Measurements from ENCODE around the gene SEC16A.

The SEC16A gene

DNA sequence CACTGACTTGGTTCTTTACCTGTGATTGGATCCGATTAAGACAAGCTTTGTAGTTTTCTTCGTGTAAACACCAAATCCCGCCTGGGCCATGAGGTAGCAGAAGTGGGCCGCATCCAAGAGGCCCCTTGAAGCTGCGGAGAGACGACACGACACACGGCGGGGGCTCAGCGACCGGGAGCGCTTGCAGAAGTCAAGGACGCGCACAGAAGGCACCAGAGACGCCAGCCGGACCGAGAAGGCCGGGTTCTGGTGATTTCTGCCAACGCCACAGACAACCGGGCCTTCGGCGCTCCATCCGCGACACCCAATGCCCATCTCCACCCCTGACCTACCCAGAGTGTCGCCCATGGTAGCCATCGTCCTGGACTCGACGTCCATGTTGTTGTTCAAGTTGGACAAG is 23.4 kb downstream of the SEC16A start:
- DNase-seq, result no peak

DNA sequence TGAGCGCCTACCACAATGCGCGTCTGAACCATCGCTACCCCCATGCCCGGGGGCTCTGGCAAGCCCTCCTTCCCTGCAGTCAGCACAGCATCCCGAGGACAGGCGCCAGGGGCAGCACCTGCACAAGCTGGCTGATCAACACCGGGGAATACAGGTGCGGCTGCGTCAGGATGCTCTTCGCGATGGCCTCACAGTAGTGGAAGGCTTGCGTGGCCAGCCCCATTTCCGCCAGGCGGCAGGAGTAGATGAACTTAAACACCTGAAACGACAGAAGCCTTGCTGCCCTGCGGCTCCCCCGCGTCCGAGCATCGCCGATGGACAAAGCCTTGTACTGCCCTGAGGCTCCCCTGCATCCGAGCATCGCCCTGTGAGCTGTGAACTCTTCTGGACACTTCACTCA is 25.5 kb downstream of the SEC16A start:
- no peak for DNase-seq

DNA sequence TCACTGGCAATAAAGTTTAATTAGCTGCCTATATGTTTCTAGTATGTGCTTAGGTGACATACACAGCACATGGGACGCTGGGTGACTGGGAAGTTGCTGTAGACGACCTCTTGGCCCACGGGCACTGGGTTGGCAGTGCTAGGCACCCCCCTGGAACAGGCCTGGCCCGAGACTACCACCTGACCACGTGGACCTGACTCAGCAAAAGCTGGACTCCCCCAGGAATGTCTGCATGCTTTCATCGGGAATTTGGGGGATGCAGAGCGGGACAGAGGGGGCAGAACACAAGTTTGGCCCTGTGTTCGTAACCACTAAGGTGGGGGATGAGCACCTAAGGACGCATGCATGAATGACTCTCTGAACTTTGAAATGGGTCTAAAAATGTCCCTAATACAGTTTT is 26.6 kb downstream of the SEC16A start:
- no peak for DNase-seq

- DNase-seq, result no peak
Measured at GRCh38 chr9:136455043-136456002, 27.5 kb downstream of the SEC16A start.

- DNase-seq, result no peak
Measured at GRCh38 chr9:136454026-136454796, 28.6 kb downstream of the SEC16A start.

DNA sequence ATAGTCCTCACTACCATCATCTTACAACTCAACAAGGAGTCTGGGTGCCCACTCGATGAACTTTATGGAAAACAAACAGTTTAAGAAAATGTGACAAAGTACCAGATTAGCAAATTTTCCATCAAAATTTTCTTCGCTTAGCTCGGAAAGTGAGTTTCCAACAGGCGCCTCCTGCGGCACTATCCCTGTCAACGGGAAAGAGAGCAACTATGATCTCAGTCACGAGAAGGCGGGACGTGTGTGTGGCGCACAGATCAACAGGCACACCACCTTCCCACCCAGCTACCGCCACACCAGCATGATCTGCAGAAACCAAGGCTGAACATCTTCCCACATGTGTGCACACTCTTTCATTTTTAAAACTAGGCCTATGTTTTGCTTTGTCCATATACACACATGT is 29.5 kb downstream of the SEC16A start:
- DNase-seq, result no peak

- DNase-seq, result no peak
Measured at GRCh38 chr9:136451221-136451877, 31.5 kb downstream of the SEC16A start.

DNA sequence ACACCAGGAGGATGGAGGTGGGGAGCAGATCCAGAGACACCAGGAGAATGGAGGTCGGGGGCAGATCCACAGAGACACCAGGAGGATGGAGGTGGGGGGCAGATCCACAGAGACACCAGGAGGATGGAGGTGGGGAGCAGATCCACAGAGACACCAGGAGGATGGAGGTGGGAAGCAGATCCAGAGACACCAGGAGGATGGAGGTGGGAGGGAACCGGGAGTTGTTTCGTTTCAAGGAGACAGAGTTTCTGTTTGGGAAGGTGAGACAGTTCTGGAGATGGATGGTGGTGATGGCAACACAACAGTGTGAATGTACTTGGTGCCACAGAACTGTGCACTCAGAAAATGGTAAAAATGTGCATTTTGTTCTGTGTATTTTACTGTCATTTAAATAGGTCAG is 34.2 kb downstream of the SEC16A start:
- DNase-seq, result no peak

DNA sequence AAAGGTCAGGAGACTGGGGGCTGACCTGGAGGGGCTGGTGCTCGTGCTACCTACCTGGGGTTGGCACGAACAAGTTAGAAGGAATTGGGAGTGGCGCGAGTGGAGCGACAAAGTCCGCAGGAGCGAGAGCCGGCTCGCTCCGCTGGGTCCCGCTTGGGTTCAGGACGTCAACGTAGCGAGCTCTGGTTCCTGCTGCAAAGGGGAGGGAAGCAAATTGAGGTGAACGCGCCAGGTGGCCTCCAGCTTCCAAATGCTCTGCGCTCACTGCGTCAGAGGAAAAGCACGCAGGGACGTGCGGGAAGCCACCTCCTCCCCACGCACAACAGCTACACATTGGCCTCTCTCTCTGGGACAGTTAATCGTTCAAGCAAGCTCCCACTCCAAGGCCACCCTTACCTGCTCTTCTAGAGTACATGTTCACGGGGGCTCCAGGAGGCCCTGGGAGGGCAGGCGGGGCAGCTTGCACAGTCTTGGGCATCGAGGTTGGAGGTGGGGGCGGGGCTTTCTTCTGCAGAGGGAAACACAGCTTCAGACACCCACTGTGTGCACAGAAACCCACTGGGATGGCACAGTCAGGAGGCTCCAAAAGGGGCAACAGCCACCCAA is 35.6 kb downstream of the SEC16A start:
- no peak for DNase-seq

DNA sequence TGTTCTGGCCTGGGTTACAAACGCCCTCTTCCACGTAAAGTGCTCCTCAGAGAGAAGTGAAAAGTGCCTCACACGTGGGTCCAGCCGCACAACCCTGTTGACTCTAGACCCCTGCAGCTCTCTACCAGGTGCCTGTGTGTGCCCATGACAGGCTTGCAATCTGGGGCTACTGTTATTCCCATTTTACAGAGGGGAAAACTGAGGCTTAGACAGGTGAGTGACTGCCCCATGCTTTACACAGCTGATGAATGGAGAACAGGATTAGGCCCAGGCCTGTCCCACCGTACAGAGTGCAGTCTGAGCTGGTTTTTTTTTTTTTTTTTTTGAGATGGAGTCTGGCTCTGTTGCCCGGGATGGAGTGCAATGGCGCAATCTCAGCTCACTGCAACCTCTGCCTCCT is 37.0 kb downstream of the SEC16A start:
- DNase-seq, result no peak

GRCh38 chr9:136444102-136444501 is 38.7 kb downstream of the SEC16A start:
- DNase-seq, result no peak

GRCh38 chr9:136443687-136444086 is 39.2 kb downstream of the SEC16A start:
- DNase-seq, result no peak

DNA sequence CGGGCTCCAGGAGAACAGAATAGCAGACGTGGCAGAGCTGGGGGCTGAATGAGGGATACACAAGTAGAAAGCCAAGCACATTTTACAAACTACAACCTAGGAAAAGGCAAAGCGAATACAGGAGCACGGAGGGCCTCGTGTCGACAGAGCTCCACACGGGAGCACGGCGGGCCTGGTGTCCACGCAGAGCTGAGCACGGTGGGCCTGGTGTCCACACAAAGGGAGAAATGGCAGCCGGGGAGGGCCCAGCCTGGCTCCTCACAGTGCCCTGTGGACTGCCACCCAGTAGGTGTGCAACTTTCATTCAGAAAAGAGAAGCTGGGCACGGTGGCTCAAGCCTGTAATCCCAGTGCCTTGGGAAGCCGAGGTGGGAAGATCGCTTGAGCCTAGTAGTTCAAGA is 39.8 kb downstream of the SEC16A start:
- no peak for DNase-seq

DNA sequence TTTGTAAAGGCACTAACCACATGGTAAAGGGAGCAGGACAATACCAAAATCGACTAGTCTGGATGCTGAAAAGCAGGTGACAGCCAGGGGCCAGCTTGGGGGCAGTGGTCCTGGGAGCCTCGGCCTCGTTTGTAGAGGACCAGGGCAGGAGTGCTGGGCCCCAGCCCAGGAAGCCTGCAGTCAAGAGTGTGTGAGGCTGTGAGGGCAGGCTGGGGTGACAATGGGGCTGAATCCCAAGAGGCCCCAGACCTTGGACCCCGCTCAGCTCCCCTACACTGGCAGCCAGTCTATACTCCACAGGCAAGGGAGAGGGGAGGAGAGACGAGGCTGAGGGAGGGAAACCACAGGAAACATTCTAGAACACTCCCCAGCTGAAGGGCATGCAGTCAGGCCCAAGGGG is 40.6 kb downstream of the SEC16A start:
- DNase-seq, result no peak

DNA sequence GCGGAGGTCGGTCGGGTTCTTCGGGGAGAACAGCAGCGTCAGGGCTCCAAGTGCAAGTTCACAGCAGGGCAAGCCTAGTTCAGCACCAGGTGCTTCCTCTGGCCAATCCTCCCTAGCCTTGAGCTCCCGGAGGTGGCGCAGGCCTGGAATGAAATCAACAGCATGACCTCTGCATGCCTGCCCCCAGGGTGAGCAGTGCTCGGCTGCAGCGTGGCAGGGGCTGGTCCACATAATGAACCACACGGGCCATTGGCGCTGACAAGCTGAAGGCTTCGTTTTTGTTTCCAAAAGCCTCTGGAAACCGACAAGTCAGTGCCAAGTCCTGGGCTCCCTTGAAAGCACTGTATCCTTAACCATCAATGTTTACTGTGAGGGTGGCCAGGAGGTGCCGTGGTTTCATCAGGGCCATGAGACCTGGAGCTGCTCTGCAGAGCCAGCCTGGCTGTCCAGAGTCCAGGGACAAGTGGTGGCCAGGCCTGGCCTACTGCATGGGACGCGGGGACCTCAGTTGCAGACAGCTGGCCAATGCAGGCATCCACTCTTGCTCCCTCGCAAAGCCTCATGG is 41.1 kb downstream of the SEC16A start:
- DNase-seq, result no peak

GRCh38 chr9:136441191-136441680 is 41.6 kb downstream of the SEC16A start:
- no peak for DNase-seq

GRCh38 chr9:136439481-136440408 is 43.1 kb downstream of the SEC16A start, which contains the start of gene INPP5E:
TSS of gene INPP5E (minus strand) at chr9:136439845. CDS start at chr9:136439419, 426 bp downstream.
- peak; percentile 10 to 21 for DNase-seq

- no peak for DNase-seq
Measured at GRCh38 chr9:136438548-136439480, 44.0 kb downstream of the SEC16A start.

DNA sequence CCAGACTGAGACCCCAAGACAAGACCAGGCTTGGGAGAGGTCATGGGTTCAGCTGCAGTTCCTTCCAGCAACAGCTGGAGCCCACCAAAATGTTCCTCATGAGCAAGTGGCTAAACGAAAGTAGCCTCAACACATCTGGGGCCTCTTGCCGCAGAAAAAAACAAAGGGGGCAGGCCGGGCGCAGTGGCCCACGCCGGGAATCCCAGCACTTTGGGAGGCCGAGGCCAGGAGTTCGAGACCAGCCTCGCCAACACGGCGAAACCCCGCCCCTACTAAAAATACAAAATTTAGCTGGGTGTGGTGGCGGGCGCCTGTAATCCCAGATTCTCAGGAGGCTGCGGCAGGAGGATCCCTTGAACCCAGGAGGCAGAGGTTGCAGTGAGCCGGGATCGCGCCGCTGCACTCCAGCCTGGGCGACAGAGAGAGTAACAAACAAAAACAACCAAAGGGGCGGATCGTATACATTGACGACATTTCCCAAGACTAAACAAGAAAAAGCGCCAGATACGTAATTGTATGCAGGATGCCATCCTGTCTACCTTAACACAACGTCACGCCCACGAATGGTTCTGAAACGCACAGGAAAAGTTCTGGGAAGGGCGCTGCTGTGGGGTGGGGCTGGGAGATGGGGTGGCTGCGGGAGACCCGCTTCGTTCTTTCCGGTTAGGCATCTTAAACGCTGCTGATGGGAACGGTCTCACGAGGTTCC is 44.8 kb downstream of the SEC16A start:
- DNase-seq, result no peak
